Neutrophil (primary cell): ENCODE data around the gene SMIM28.

Experiments used
- H3K27ac ChIP-seq: fragments of 200-600 bp; sonication (generic); 2 replicates; pipeline ENCODE4 v1.5.1; 2016; ENCODE audit warnings: mild to moderate bottlenecking, moderate library complexity
- H3K27me3 ChIP-seq: fragments of 200-600 bp; sonication (generic); 2 replicates; pipeline ENCODE4 v1.6.0; 2016; ENCODE audit warnings: mild to moderate bottlenecking
- H3K36me3 ChIP-seq: fragments of 200-600 bp; sonication (generic); 2 replicates; pipeline ENCODE4 v1.5.1; 2017
- H3K4me1 ChIP-seq, 2 experiments: fragments of 200-600 bp in 1 of 2; sonication (generic) in 1 of 2; 1 replicate in 1 of 2; 2 replicates in 1 of 2; pipeline versions ENCODE4 v1.5.1 to v1.6.1; 2013 to 2016; ENCODE audit warnings: low read depth in 1 of 2, low read length in 1 of 2, mild to moderate bottlenecking in 1 of 2, moderate library complexity in 1 of 2; ENCODE audit not compliant: control insufficient read depth in 1 of 2, insufficient read depth in 1 of 2
- H3K4me3 ChIP-seq, 2 experiments: fragments of 200-600 bp in 1 of 2; sonication (generic) in 1 of 2; 1 replicate in 1 of 2; 2 replicates in 1 of 2; pipeline ENCODE4 v1.5.1; 2013 to 2016; ENCODE audit warnings: low read depth in 1 of 2, low read length in 1 of 2, mild to moderate bottlenecking in 1 of 2, moderate library complexity in 1 of 2
- H3K9me3 ChIP-seq: fragments of 200-600 bp; sonication (generic); 2 replicates; pipeline ENCODE4 v1.5.1; 2016
- CTCF ChIP-seq: fragments of 200-600 bp; sonication (generic); IDR thresholded peaks from 2 replicates; pipeline ENCODE4 v1.5.1; 2016; ENCODE audit warnings: antibody characterized with exemption

SMIM28 gene

GRCh38 chr6:138377844-138378243 is at the start of gene SMIM28:
Gene SMIM28, plus strand, starts transcription at chr6:138377905. Its CDS starts 168 bp downstream, at chr6:138378073.
- no peak within 1 kb of the TSS for H3K4me3 ChIP-seq

GRCh38 chr6:138328210-138328609 is 49.5 kb upstream of the SMIM28 start:
- H3K9me3 ChIP-seq: no peaks in the 10 kb centered on the region
- H3K4me1 ChIP-seq: peaks cover 3 to 12% of the 10 kb centered on the region in 2 experiments
- no peaks in the 10 kb centered on the region for H3K27me3 ChIP-seq
- H3K4me3 ChIP-seq: no peak overlapping the region
- no peak for TF ChIP-seq CTCF
- no peak overlapping the region for H3K27ac ChIP-seq
- no peaks in the 10 kb centered on the region for H3K36me3 ChIP-seq

More at GRCh38 chr6:138377844-138378243, at the start of gene SMIM28:
- Histone ChIP-seq H3K4me1 (no peaks in the 10 kb centered on the region), H3K27ac (no peak within 1 kb of the TSS), H3K27me3 (no peaks in the 10 kb centered on the region), H3K36me3 (no peaks in the 10 kb centered on the region), H3K9me3 (no peaks in the 10 kb centered on the region)
- no peak for TF ChIP-seq CTCF

DNA sequence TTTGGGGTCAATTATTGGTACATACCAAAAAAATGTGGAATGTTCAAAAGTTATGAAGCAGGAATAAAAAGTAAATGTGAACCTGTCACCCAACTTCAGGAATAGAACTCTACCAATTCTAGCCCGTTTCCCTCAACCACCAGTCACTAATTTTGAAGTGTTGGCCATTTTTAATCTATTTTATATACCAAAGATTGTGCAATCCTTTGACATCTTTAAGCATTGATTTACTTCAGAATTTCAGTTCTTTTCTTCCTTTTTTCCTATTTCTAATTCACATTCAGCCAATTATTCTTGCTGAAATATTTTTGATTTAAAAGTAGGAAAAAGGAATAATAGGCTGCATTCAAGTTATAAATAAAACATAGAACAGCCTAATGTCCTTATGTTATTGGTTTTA is 46.9 kb upstream of the SMIM28 start:
- H3K4me1 ChIP-seq: peaks cover 3 to 12% of the 10 kb centered on the region in 2 experiments

DNA sequence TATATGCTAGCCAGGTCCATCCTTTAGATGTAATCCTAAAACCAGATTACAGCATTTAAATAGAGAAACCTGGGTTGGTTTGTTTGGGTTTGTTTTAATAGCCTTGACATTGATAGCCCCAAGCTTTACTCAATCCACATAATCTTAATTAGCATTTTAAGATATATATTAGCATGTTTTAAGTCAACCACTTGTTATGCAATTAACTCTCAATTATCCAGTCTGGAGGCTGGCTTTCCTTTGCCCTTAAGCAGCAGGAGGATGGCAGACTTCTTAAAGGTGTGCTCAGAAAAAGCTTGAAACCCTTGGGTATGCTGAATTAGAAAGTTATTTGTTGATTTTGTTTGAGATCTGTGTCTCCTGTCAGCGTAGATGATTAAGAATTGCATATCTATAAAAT is 46.3 kb upstream of the SMIM28 start:
- Histone ChIP-seq H3K36me3 (no peaks in the 10 kb centered on the region), H3K27ac (no peak overlapping the region), H3K4me3 (no peak overlapping the region), H3K4me1 (peaks cover 3 to 12% of the 10 kb centered on the region in 2 experiments), H3K27me3 (no peaks in the 10 kb centered on the region), H3K9me3 (no peaks in the 10 kb centered on the region)
- no peak for TF ChIP-seq CTCF

More for the DNA sequence above, 46.9 kb upstream of the SMIM28 start:
- no peak for TF ChIP-seq CTCF
- Histone ChIP-seq H3K4me3 (no peak overlapping the region), H3K27me3 (no peaks in the 10 kb centered on the region), H3K9me3 (no peaks in the 10 kb centered on the region), H3K36me3 (no peaks in the 10 kb centered on the region), H3K27ac (no peak overlapping the region)

DNA sequence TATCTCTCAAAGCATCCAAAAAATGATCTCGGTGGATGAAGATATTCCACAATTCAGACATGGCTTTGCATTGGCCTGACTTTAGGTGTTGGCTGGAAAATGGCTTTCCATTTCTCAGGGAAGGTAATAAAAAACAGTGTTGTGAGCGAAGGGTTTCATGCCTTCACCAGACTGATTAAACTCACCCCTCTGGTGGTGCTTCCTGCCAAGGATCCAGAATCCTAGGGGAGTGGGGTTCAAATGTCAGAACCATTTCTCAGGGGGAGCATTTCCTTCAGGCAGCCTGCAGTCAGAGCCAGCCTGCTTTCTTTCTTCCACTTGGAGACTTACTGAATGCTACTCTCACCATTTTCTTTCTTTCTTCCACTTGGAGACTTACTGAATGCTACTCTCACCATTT is 45.7 kb upstream of the SMIM28 start:
- no peaks in the 10 kb centered on the region for H3K9me3 ChIP-seq
- H3K27ac ChIP-seq: no peak overlapping the region
- H3K27me3 ChIP-seq: no peaks in the 10 kb centered on the region
- TF ChIP-seq CTCF: no peak
- H3K36me3 ChIP-seq: no peaks in the 10 kb centered on the region
- H3K4me3 ChIP-seq: no peak overlapping the region
- H3K4me1 ChIP-seq: peaks cover 3 to 12% of the 10 kb centered on the region in 2 experiments

GRCh38 chr6:138334000-138334399 is 43.7 kb upstream of the SMIM28 start:
- H3K27ac ChIP-seq: no peak overlapping the region
- no peaks in the 10 kb centered on the region for H3K36me3 ChIP-seq
- H3K4me3 ChIP-seq: no peak overlapping the region
- no peak for TF ChIP-seq CTCF
- H3K9me3 ChIP-seq: no peaks in the 10 kb centered on the region
- H3K4me1 ChIP-seq: no peaks in the 10 kb centered on the region
- no peaks in the 10 kb centered on the region for H3K27me3 ChIP-seq
